Endodermal cell (in vitro differentiated cells): Measurements from ENCODE around the gene RNF44. TPM values are rescaled to one million over a fixed set of nuclear protein-coding genes. Genes with fewer than 3 reads are reported as not detected.
A peak's percentile ranks its signal among the peaks of the same experiment; 100 is the strongest.
"Not testable (repeated sequence)": the region's sequence is repeated elsewhere in the genome, so short reads cannot be mapped to it uniquely, and the experiment has no call there.

Experiments
- DNase-seq: peaks from one replicate; pipeline ENCODE4 v3.0.0-alpha.2; 2017
- H3K27ac ChIP-seq: 2 replicates; pipeline ENCODE4 v1.5.1; 2013; ENCODE audit warnings: mild to moderate bottlenecking, low read depth, low read length, moderate library complexity
- H3K27me3 ChIP-seq: 2 replicates; pipeline ENCODE4 v1.6.1; 2013; ENCODE audit warnings: mild to moderate bottlenecking, low read length, moderate library complexity; ENCODE audit not compliant: insufficient read depth, control insufficient read depth, poor library complexity, severe bottlenecking
- H3K36me3 ChIP-seq: 2 replicates; pipeline ENCODE4 v1.7.0; 2013; ENCODE audit warnings: mild to moderate bottlenecking, low read length, moderate library complexity; ENCODE audit not compliant: control insufficient read depth, insufficient read depth
- H3K4me1 ChIP-seq: one replicate; pipeline ENCODE4 v1.7.0; 2013; ENCODE audit warnings: low read length; ENCODE audit not compliant: control insufficient read depth, insufficient read depth
- H3K4me3 ChIP-seq: 2 replicates; pipeline ENCODE4 v1.5.1; 2013; ENCODE audit warnings: mild to moderate bottlenecking, low read length, moderate library complexity
- H3K9ac ChIP-seq: 2 replicates; pipeline ENCODE4 v1.6.1; 2013; ENCODE audit warnings: mild to moderate bottlenecking, low read length, moderate library complexity; ENCODE audit not compliant: poor library complexity, severe bottlenecking; ENCODE audit errors: extremely low read depth
- H3K9me3 ChIP-seq: 2 replicates; pipeline ENCODE4 v1.6.1; 2013; ENCODE audit warnings: mild to moderate bottlenecking, low read length, moderate library complexity; ENCODE audit not compliant: control insufficient read depth
- H3K27ac Mint-ChIP-seq: 2 replicates; pipeline ENCODE4 v1.8.0; 2020; ENCODE audit warnings: mixed read lengths
- H3K27me3 Mint-ChIP-seq: 2 replicates; pipeline ENCODE4 v1.8.0; 2021; ENCODE audit warnings: mild to moderate bottlenecking, mixed read lengths; ENCODE audit not compliant: insufficient read depth
- H3K36me3 Mint-ChIP-seq: 2 replicates; pipeline ENCODE4 v1.8.0; 2020; ENCODE audit warnings: low read depth, mixed read lengths
- H3K4me1 Mint-ChIP-seq: 2 replicates; pipeline ENCODE4 v1.8.0; 2020; ENCODE audit warnings: mixed read lengths
- H3K4me3 Mint-ChIP-seq: 2 replicates; pipeline ENCODE4 v1.8.0; 2020; ENCODE audit warnings: mild to moderate bottlenecking, moderate library complexity, mixed read lengths
- H3K9me3 Mint-ChIP-seq: 2 replicates; pipeline ENCODE4 v1.8.0; 2020; ENCODE audit warnings: mild to moderate bottlenecking, mixed read lengths
- CTCF ChIP-seq: fragments of 200-600 bp; sonication (generic); conservative IDR thresholded peaks from 2 replicates; pipeline ENCODE4 v1.5.0; 2021; ENCODE audit warnings: antibody characterized with exemption, mild to moderate bottlenecking
- WGBS, 2 experiments: methylation state at CpG; one replicate each; pipeline versions ENCODE4 v1.1.5 to v1.1.7; 2013; ENCODE audit warnings: missing lambda C conversion rate in 2 of 2, mixed read lengths in 1 of 2; ENCODE audit not compliant: insufficient coverage in 1 of 2, insufficient read length in 1 of 2; 5-methylcytosine and 5-hydroxymethylcytosine counted together
- total RNA-seq, 2 donors: library from RNA; stranded (reverse); fragmentation: NEBNext Ultra II Directional in 1 of 2; extraction: Animal tissue kit (Norgen Biotek cat#: 25700) in 1 of 2; gene quantifications; 2 replicates in 1 of 2; 3 replicates in 1 of 2; pipeline ENCODE4 v1.2.1, GENCODE V29; 2021

Gene RNF44
- total RNA-seq, 2 donors from 2014 or later: 150 to 173 TPM

GRCh38 chr5:176557846-176558245 lies 20.6 kb upstream of the RNF44 start:
- H3K9ac ChIP-seq: no peak overlapping the region
- peaks cover 4% of the 10 kb centered on the region for H3K9me3 Mint-ChIP-seq
- no peak overlapping the region for H3K27ac Mint-ChIP-seq
- H3K4me3 ChIP-seq: no peak overlapping the region
- peaks cover 4% of the 10 kb centered on the region for H3K4me1 Mint-ChIP-seq
- no peaks in the 10 kb centered on the region for H3K27me3 ChIP-seq
- no peak for TF ChIP-seq CTCF
- no peak overlapping the region for H3K27ac ChIP-seq
- no peaks in the 10 kb centered on the region for H3K9me3 ChIP-seq
- H3K4me3 Mint-ChIP-seq: no peak overlapping the region
- H3K4me1 ChIP-seq: no peaks in the 10 kb centered on the region
- no peak for DNase-seq
- 96% methylated on average over 9 to 12 of the region's 13 CpGs for WGBS, 2 experiments
- no peaks in the 10 kb centered on the region for H3K27me3 Mint-ChIP-seq
- H3K36me3 ChIP-seq: no peaks in the 10 kb centered on the region
- H3K36me3 Mint-ChIP-seq: no peaks in the 10 kb centered on the region

- no peaks in the 10 kb centered on the region for H3K9me3 Mint-ChIP-seq
- H3K36me3 Mint-ChIP-seq: no peaks in the 10 kb centered on the region
- no peak overlapping the region for H3K4me3 Mint-ChIP-seq
- peaks cover 4% of the 10 kb centered on the region for H3K4me1 Mint-ChIP-seq
- Histone ChIP-seq H3K4me3 (no peak overlapping the region), H3K27ac (no peak overlapping the region), H3K27me3 (no peaks in the 10 kb centered on the region), H3K9me3 (no peaks in the 10 kb centered on the region), H3K36me3 (no peaks in the 10 kb centered on the region), H3K9ac (no peak overlapping the region), H3K4me1 (no peaks in the 10 kb centered on the region)
- H3K27ac Mint-ChIP-seq: no peak overlapping the region
- peaks cover 5% of the 10 kb centered on the region for H3K27me3 Mint-ChIP-seq
- peak; percentile 48 for DNase-seq
- 71 to 80% methylated on average over 8 to 18 of the region's 18 CpGs for WGBS, 2 experiments
- TF ChIP-seq CTCF: no peak
Measured at GRCh38 chr5:176553260-176554085, 16.3 kb upstream of the RNF44 start.

DNA sequence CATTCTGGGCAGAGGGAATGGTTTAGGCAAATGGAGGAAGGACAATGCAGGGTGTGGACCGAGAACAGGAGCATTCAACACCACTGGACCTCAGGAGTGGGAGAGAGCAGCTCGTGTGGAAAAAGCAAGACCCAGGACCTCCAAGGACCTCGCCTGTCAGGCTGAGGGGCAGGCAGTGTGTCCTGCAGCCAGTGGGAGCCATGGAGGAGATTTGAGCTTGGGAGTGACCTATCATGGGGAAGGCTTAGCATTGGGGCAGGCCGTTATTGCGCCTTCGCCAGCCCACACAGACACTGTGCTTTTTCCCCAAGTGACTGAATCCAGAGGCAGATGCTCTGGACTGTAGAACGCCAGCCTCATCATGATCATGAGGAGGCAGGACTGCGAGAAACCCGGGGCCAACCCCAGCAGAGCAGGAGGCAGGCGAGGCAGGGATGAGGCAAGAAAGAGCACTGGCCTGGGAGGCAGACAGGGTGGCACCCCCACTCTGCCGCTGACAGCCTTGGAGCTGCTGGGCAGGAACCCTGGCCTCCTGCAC lies 15.2 kb upstream of the RNF44 start:
- Histone ChIP-seq H3K4me1 (no peaks in the 10 kb centered on the region), H3K9ac (no peak overlapping the region), H3K4me3 (no peak overlapping the region), H3K27me3 (no peaks in the 10 kb centered on the region), H3K9me3 (no peaks in the 10 kb centered on the region), H3K27ac (no peak overlapping the region), H3K36me3 (no peaks in the 10 kb centered on the region)
- Mint-ChIP-seq H3K4me3 (no peak overlapping the region), H3K36me3 (no peaks in the 10 kb centered on the region), H3K27ac (no peak overlapping the region), H3K9me3 (no peaks in the 10 kb centered on the region), H3K4me1 (peaks cover 4% of the 10 kb centered on the region), H3K27me3 (peaks cover 5% of the 10 kb centered on the region)
- no peak for TF ChIP-seq CTCF
- WGBS, 2 experiments: 90 to 93% methylated on average over 10 to 11 of the region's 11 CpGs
- DNase-seq: no peak

DNA sequence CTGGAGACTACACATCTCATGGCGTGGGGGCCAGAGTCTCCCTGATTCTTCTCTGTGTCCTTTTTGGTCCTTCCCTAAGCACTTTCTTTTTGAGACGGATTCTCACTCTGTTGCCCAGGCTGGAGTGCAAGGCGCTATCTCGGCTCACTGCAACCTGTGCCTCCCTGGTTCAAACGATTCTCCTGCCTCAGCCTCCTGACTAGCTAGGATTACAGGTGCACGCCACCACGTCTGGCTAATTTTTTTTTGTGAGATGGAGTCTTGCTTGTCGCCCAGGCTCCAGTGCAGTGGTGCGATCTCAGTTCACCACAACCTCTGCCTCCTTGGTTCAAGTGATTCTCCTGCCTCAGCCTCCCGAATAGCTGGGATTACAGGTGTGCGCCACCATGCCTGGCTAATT lies 13.7 kb upstream of the RNF44 start:
- DNase-seq, H3K4me1 Mint-ChIP-seq, H3K27me3 Mint-ChIP-seq, H3K27me3 ChIP-seq, H3K27ac ChIP-seq, H3K9me3 Mint-ChIP-seq, H3K4me1 ChIP-seq, H3K36me3 Mint-ChIP-seq, H3K4me3 Mint-ChIP-seq, H3K36me3 ChIP-seq, H3K4me3 ChIP-seq, H3K27ac Mint-ChIP-seq, H3K9me3 ChIP-seq, H3K9ac ChIP-seq: not testable (repeated sequence)
- 94% methylated on average over 7 to 11 of the region's 11 CpGs for WGBS, 2 experiments
